Stimulated activated memory B cell treated with anti-CD40 and anti-IgM and Interleukin-4, amounts not matched to agents 10 μg/mL and 1 μg/mL and 100 μg/mL, for 72 hours (primary cell): ENCODE data around the gene AFM.
"Not testable (repeated sequence)": the region's sequence is repeated elsewhere in the genome, so short reads cannot be mapped to it uniquely, and the experiment has no call there.

Experiments used
- ATAC-seq: fragments of 150-1000 bp; cut with Tn5 transposase; 2 replicates; pipeline ENCODE4 v1.10.0; 2021
- H3K27ac Mint-ChIP-seq: one replicate; pipeline ENCODE4 v1.8.0; 2022; ENCODE audit warnings: mild to moderate bottlenecking, mixed read lengths
- H3K27me3 Mint-ChIP-seq: one replicate; pipeline ENCODE4 v1.8.0; 2022; ENCODE audit warnings: mixed read lengths
- H3K36me3 Mint-ChIP-seq: one replicate; pipeline ENCODE4 v1.8.0; 2022; ENCODE audit warnings: mixed read lengths
- H3K4me1 Mint-ChIP-seq: one replicate; pipeline ENCODE4 v1.8.0; 2022; ENCODE audit warnings: mixed read lengths
- H3K4me3 Mint-ChIP-seq: one replicate; pipeline ENCODE4 v1.8.0; 2022; ENCODE audit warnings: mild to moderate bottlenecking, moderate library complexity, mixed read lengths
- H3K9me3 Mint-ChIP-seq: one replicate; pipeline ENCODE4 v1.8.0; 2022; ENCODE audit warnings: mixed read lengths

Gene AFM

GRCh38 chr4:73523126-73523525 is 41.6 kb downstream of the AFM start:
- ATAC-seq = no peak
- Mint-ChIP-seq H3K27me3 (peaks cover 44% of the 10 kb centered on the region), H3K36me3 (no peaks in the 10 kb centered on the region), H3K4me3 (no peak overlapping the region), H3K27ac (no peak overlapping the region), H3K9me3 (no peaks in the 10 kb centered on the region), H3K4me1 (peaks cover 9% of the 10 kb centered on the region)

- H3K9me3 Mint-ChIP-seq = no peaks in the 10 kb centered on the region
- peaks cover 9% of the 10 kb centered on the region for H3K4me1 Mint-ChIP-seq
- H3K27me3 Mint-ChIP-seq = peaks cover 23% of the 10 kb centered on the region
- ATAC-seq = no peak
- no peaks in the 10 kb centered on the region for H3K36me3 Mint-ChIP-seq
- H3K27ac Mint-ChIP-seq = no peak overlapping the region
- no peak overlapping the region for H3K4me3 Mint-ChIP-seq
These were observed 44.1 kb downstream of the AFM start for GRCh38 chr4:73525611-73526010.

- ATAC-seq = no peak
- Mint-ChIP-seq H3K27me3 (peaks cover 12% of the 10 kb centered on the region), H3K9me3 (no peaks in the 10 kb centered on the region), H3K4me3 (no peak overlapping the region), H3K4me1 (no peaks in the 10 kb centered on the region), H3K36me3 (no peaks in the 10 kb centered on the region), H3K27ac (no peak overlapping the region)
These were observed 45.7 kb downstream of the AFM start for GRCh38 chr4:73527196-73527595.

GRCh38 chr4:73528171-73528570 is 46.6 kb downstream of the AFM start:
- no peaks in the 10 kb centered on the region for H3K4me1 Mint-ChIP-seq
- H3K4me3 Mint-ChIP-seq = no peak overlapping the region
- no peak overlapping the region for H3K27ac Mint-ChIP-seq
- H3K36me3 Mint-ChIP-seq = no peaks in the 10 kb centered on the region
- H3K27me3 Mint-ChIP-seq = peaks cover 2% of the 10 kb centered on the region
- ATAC-seq = no peak
- H3K9me3 Mint-ChIP-seq = no peaks in the 10 kb centered on the region

- H3K27ac Mint-ChIP-seq = no peak overlapping the region
- no peaks in the 10 kb centered on the region for H3K36me3 Mint-ChIP-seq
- peaks cover 8% of the 10 kb centered on the region for H3K27me3 Mint-ChIP-seq
- H3K9me3 Mint-ChIP-seq = no peaks in the 10 kb centered on the region
- no peaks in the 10 kb centered on the region for H3K4me1 Mint-ChIP-seq
- H3K4me3 Mint-ChIP-seq = no peak overlapping the region
- no peak for ATAC-seq
These were observed 52.2 kb downstream of the AFM start for GRCh38 chr4:73533515-73534422.

- no peaks in the 10 kb centered on the region for H3K9me3 Mint-ChIP-seq
- ATAC-seq = no peak
These were observed 56.6 kb downstream of the AFM start for GRCh38 chr4:73538162-73538561.

GRCh38 chr4:73539386-73539785 is 57.8 kb downstream of the AFM start:
- Mint-ChIP-seq H3K27ac (no peak overlapping the region), H3K4me3 (no peak overlapping the region), H3K36me3 (no peaks in the 10 kb centered on the region), H3K9me3 (no peaks in the 10 kb centered on the region), H3K4me1 (no peaks in the 10 kb centered on the region), H3K27me3 (peaks cover 8% of the 10 kb centered on the region)
- ATAC-seq = no peak

More at GRCh38 chr4:73538162-73538561, 56.6 kb downstream of the AFM start:
- Mint-ChIP-seq H3K27me3 (peaks cover 8% of the 10 kb centered on the region), H3K4me3 (no peak overlapping the region), H3K27ac (no peak overlapping the region), H3K36me3 (no peaks in the 10 kb centered on the region), H3K4me1 (no peaks in the 10 kb centered on the region)

- H3K9me3 Mint-ChIP-seq = no peaks in the 10 kb centered on the region
- H3K36me3 Mint-ChIP-seq = no peaks in the 10 kb centered on the region
- peaks cover 18% of the 10 kb centered on the region for H3K27me3 Mint-ChIP-seq
- H3K4me1 Mint-ChIP-seq = no peaks in the 10 kb centered on the region
- H3K27ac Mint-ChIP-seq = no peak overlapping the region
- no peak for ATAC-seq
- H3K4me3 Mint-ChIP-seq = no peak overlapping the region
These were observed 59.3 kb downstream of the AFM start for GRCh38 chr4:73540826-73541225.

- no peak overlapping the region for H3K27ac Mint-ChIP-seq
- no peaks in the 10 kb centered on the region for H3K4me1 Mint-ChIP-seq
- no peaks in the 10 kb centered on the region for H3K9me3 Mint-ChIP-seq
- H3K36me3 Mint-ChIP-seq = no peaks in the 10 kb centered on the region
- H3K27me3 Mint-ChIP-seq = peaks cover 21% of the 10 kb centered on the region
- no peak overlapping the region for H3K4me3 Mint-ChIP-seq
- ATAC-seq = no peak
These were observed 59.7 kb downstream of the AFM start for GRCh38 chr4:73541251-73541650.

GRCh38 chr4:73544620-73545019 is 63.1 kb downstream of the AFM start:
- H3K4me3 Mint-ChIP-seq = no peak overlapping the region
- no peak overlapping the region for H3K27ac Mint-ChIP-seq
- H3K9me3 Mint-ChIP-seq = no peaks in the 10 kb centered on the region
- H3K4me1 Mint-ChIP-seq = no peaks in the 10 kb centered on the region
- H3K36me3 Mint-ChIP-seq = no peaks in the 10 kb centered on the region
- no peak for ATAC-seq
- H3K27me3 Mint-ChIP-seq = peaks cover 12% of the 10 kb centered on the region

GRCh38 chr4:73550865-73551264 is 69.3 kb downstream of the AFM start:
- H3K27ac Mint-ChIP-seq, H3K9me3 Mint-ChIP-seq, H3K27me3 Mint-ChIP-seq, H3K4me1 Mint-ChIP-seq, ATAC-seq, H3K4me3 Mint-ChIP-seq, H3K36me3 Mint-ChIP-seq: not testable (repeated sequence)
